ENCODE measurements around the gene KRTAP10-3.

Gene KRTAP10-3

DNA sequence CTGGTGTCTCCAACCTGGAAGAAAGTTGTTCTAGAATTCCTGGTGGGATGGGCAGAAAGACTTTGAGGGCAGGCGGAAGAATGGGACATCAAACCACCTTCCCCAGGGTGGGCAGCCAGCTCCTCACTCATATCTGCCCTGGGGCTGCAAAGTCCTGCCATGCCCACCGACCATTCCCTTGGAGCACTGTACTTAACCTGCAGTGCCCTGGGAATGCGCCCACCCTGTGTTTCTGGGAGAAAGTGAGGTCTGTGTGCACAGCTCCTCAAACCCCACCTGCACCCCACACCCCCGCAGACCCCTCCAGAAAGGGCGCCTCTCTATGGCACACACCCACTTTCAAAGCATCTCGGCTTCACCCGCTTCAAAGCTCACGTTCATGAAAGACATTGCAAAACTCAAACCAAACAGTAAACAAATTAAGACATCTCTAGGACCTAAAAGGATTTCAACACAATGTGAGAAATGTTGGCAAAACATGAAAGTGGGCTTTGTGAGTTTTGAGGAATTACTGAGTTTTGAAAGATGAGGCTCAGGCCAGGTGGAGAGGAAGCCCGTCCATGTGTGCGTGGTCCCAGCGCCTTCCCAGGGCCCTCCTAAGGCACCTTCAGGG lies 43.7 kb downstream of the KRTAP10-3 start:
- no peak for DNase-seq

DNA sequence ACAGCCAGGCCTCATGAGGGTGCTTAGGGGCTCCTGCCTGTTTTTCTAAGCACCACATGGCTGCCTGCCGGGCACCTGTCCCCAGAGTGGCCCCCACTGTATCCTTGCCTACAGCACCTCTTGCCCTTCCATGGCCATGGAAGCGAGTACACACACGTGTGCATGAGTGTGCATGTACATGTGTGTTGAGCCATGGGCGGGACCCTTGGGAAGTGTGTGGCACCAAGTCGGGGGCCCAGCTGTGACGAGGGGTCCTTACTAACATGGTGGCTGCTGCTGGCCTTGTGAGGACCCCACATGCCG lies 44.4 kb downstream of the KRTAP10-3 start:
- DNase-seq = no peak

DNA sequence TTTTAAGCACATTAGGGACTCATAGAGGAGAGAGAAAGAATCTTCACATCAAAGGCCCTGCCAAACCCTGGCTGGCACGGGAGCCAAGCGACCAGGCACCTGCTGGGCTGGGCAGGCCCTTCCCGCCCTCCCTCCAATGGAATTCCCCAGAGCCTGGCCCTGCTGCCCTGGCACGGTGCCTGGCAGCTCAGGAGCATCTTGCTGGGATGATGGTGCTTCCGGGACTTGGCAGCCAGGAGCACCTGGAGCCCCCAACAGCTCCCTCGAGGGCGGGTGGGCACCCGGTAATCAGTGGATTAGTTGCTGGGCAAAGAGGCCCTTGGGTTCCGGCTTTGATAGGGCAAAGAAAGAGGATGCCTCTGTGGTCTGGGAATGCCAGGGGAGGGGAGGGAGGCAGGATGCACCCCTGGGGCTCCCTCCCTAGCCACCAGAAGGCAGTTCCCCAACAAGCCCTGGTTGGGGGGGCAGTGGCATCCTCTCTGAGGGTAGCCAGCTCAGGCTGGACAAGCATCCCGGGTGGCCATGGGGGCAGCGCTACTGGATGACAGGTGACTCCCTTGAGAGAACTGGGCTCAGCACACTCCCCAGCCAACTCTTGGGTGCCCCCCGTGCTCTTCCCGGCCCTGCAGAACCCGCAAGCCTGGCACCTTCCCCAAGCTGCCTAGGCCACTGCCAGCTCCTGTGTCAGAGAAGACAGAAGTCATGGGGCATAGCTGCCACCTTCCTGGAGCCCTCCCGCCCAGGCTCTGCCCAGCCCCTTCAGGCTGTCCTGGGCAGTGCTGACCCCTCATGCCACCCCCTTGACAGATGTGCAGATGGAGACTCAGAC lies 45.0 kb downstream of the KRTAP10-3 start:
- DNase-seq = no peak

DNA sequence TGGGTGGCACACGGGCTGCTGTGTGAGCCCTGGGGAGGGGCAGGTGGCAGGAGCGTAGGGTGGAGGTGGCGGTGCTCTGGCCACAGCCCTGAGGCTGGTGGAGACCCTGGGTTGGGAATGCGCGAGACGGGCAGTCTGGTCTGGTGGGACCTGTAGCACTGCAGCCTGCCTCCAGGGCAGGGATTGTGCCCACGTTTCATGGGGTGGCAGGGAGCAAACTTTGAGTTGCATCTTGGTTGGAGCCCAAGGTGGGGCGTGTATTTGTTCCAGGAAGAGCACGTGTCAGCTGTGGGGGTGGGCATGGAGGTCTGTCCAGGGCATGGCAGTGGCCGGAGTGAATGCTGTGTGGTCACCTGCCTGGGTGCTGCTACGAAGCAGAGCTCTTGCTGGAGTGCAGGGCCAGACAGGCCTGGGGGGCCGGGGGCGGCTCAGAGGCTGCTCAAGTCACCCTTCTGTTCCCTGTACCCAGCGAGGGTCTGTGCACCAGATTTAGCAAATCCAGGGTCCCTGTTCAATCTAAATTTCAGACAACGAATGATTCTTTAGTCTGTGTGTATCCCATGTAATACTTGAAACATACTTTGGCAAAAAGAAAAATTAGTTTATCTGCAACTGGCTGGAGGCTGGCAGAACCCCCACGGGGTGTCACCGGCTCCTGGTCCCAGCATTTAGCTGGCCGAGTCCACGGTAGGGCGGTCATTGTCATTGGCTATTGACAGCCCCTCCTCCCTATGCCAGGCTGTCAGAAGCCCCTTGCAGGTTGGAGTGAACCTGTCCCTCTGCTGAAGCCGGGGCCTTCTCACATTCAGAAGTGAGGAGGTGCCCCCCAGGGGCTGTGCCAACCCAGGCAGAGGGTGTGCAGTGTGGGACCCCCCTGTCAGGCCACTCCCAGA lies 45.9 kb downstream of the KRTAP10-3 start:
- DNase-seq = no peak

DNA sequence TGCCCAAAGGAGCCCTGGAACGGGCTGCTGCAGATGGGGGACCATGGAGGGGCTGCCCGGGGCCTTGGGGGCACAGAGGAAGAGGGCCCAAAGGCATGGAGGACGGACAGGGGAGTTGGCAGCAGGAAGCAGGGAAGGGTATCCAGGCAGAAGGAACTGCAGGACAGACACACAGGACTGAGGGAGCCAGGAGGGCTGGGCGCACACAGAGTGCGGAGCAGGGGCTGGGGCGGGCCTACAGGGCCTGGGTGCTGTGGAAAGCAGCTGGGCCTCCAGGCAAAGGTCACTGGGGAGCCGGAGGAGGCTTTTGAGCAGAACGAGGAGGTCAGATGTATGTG lies 46.7 kb downstream of the KRTAP10-3 start:
- DNase-seq = no peak

DNA sequence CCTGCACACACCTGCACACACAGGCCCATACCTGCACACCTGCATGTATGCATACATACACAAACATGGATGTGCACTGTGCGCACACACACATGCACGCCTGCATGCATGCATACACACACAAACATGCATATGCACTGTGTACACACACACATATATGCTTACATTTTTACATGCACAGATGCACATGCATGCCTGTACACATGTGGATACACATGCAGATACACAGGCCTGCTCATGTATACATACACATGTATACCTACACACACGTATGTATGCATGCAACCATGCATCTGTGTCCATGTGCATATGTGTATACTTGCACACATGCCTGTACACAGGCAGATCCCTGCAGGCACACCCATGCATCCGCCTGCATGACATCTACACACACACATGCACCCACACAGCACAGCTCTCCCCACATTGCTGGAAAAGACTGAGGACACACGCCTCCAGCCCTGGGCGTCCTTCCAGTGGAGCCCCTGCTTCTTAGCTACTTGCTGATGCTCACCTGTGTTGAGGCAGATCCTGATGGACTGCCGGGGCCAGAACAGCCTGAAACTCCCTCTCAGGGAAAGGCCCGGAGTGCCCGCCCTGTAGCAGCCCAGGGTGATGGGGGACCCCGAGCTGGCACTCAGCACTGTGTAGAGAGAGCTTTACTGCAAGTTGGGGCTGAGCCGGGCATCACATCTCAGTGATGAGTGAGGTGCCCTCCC lies 47.2 kb downstream of the KRTAP10-3 start:
- no peak for DNase-seq

DNA sequence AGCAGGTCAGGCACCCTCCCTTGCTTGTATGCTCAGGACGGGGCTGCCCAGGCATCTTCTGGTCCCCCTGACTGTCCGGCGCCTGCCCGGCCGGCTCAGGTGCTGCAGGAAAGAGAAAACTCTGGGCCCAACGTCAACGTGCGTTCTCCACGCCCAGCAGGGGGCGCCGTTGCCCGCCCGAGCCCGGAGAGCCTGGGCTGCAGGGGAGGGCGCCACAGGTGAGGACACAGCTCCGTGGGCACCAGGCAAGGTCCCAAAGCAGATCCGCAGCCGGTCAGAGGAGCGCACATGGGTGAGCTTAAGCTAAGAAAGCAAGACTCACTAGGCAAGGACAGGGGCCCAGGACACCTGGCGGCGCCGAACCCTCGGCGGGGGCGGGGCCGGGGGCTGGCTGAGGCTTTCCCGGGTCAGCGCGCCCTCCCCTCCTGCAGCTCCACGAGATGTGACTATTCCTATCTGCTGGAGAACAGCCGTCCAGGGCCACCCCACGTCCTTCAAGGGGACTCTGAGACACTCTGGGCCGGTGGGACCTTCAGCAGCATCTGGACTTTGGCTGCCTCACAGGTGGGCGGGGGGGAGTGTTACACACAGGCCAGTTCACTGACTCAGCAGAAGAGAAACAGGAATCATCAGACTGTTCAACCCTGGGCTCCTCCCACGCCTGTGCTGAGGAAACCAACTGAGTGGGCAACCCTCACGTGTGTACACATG lies 47.9 kb downstream of the KRTAP10-3 start:
- peak; percentile 65 for DNase-seq

DNA sequence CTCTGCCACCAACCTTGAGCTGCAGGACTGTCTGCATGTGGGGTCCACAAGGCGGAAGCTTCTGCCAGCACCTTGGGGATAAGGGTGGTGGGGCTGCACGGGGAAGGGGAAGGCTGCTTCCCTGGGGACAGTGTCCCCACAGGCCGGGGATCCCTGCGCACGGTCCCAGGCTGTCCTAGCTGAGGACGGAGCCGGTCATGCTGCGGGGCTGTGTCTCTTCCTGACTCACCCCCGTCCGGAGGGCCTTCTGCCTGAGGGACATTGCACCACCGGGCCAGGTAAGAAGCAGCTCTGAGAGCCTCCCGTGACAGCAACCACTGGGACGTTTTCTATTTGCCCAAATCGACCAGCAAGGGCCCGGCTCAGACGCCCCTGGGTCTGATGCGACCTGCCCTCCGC lies 48.5 kb downstream of the KRTAP10-3 start:
- DNase-seq = no peak

DNA sequence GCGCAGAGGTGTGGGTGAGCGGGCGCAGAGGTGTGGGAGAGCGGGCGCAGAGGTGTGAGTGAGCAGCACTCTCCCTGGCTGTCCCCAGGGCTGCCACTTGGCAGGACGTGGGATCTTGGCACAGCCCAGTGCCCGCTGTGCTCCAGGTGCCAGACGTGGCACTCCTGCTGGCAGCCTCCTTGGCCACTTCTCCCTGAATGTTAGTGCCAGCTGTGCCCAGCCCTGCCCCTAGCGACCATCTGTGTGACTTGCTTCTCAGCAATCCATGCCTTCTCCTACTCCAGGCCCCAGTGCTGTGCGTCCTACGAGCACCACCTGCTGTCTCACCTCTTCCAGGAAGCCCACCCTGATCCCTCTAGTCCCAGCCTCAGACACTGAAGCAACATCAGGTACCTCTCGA lies 49.1 kb downstream of the KRTAP10-3 start:
- no peak for DNase-seq

DNA sequence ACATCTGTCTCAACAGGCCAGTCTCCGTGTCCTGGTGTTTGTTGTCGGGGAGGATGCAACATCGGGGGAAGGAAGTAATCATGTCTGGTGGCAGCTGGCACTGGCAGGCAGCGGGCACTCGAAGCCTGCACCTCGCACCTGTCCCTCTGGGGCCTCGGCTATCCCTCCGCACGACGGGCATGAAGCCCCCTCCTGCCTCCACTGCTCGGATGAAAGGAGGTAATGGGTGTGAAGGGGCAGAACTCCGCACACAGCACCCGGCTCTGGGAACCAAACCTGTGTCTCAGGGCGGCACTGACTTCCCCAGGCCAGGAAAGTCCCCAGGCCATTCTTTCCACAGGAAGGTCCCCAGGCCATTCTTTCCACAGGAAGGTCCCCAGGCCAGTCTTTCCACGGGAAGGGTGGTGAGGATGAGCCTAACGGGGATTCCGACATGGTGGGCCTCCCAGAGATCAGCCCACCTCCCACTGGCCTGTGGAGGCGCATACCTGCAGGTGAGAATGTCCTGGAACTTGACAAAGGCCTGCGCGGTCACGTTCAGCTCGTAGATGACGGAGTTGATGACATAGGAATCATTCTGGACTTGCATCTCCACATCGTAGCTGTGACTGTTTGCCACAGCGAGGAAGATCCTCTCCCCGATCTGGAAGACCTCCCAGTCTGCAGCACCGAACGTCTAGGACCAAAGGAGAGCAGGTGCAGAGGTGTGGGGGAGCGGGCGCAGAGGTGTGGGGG lies 49.7 kb downstream of the KRTAP10-3 start:
- no peak for DNase-seq

DNA sequence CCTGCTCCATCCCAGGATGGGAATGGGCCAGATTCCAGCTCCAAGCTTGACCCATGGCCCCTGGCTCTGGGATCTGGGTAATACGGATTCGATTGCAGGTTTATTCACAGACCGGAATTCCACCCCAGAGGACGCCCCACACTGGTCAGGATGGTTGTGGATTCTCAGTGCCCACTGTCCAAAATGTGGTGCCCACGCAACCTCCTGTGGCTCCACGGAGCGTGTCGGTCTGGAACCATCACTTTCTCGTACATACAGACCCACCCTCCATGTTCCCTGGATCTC lies 50.2 kb downstream of the KRTAP10-3 start:
- DNase-seq = no peak
